Thoracic aorta (tissue), 2 donors: Measurements from ENCODE around the gene MIPOL1. TPM values are rescaled to one million over a fixed set of nuclear protein-coding genes. Genes with fewer than 3 reads are reported as not detected.

Experiments used
- ATAC-seq: fragments of 150-250 bp; one replicate; pipeline ENCODE4 v1.8.0; 2017; ENCODE audit warnings: low read depth; ENCODE audit not compliant: insufficient number of reproducible peaks, low FRiP score
- DNase-seq: peaks from one replicate; pipeline ENCODE4 v3.0.0-alpha.2; 2020; ENCODE audit warnings: low spot score
- H3K27ac ChIP-seq, 2 donors: fragments of 200-600 bp; sonication (generic); 1 replicate in 1 of 2; 2 replicates in 1 of 2; pipeline ENCODE4 v1.5.1; 2016; ENCODE audit warnings: mild to moderate bottlenecking in 2 of 2, moderate library complexity in 2 of 2
- H3K27me3 ChIP-seq: fragments of 200-600 bp; sonication (generic); replicated peaks from 2 replicates; pipeline ENCODE4 v1.6.0; 2016; ENCODE audit warnings: mild to moderate bottlenecking; ENCODE audit not compliant: insufficient read depth
- H3K36me3 ChIP-seq: fragments of 200-600 bp; sonication (generic); one replicate; pipeline ENCODE4 v1.5.1; 2016
- H3K4me1 ChIP-seq, 2 donors: fragments of 200-600 bp; sonication (generic); 1 replicate in 1 of 2; 2 replicates in 1 of 2; pipeline versions ENCODE4 v1.5.1 to v1.6.0; 2016; ENCODE audit warnings: low read depth in 2 of 2, mild to moderate bottlenecking in 1 of 2; ENCODE audit not compliant: control insufficient read depth in 1 of 2
- H3K4me3 ChIP-seq: fragments of 200-600 bp; sonication (generic); 2 replicates; pipeline ENCODE4 v1.5.1; 2016; ENCODE audit warnings: mild to moderate bottlenecking
- H3K9me3 ChIP-seq: fragments of 200-600 bp; sonication (generic); 2 replicates; pipeline ENCODE4 v1.5.1; 2016
- CTCF ChIP-seq: fragments of 200-600 bp; sonication (generic); IDR thresholded peaks from one replicate; pipeline ENCODE4 v1.5.1; 2019; ENCODE audit warnings: antibody characterized with exemption
- total RNA-seq, 2 donors: library from RNA; depleted of rRNA; stranded (reverse); fragments of >200 nt; gene quantifications; one replicate each; pipeline versions ENCODE4 v1.1.0 to v1.2.3, GENCODE V29; 2016

Gene MIPOL1
- total RNA-seq, 2 donors from 2014 or later = 13.1 to 16.8 TPM

- TF ChIP-seq CTCF = no peak
These were observed 314.4 kb downstream of the MIPOL1 start for GRCh38 chr14:37512173-37512572.

GRCh38 chr14:37515771-37516170, 318.0 kb downstream of the MIPOL1 start:
- H3K36me3 ChIP-seq = no peaks in the 10 kb centered on the region
- H3K27me3 ChIP-seq = no peaks in the 10 kb centered on the region
- no peak overlapping the region for H3K4me3 ChIP-seq
- H3K4me1 ChIP-seq = no peaks in the 10 kb centered on the region
- no peak overlapping the region for H3K27ac ChIP-seq
- TF ChIP-seq CTCF = no peak
- ATAC-seq = no peak
- H3K9me3 ChIP-seq = no peaks in the 10 kb centered on the region
- no peak for DNase-seq

More at GRCh38 chr14:37512173-37512572, 314.4 kb downstream of the MIPOL1 start:
- Histone ChIP-seq H3K4me3 (no peak overlapping the region), H3K27me3 (no peaks in the 10 kb centered on the region), H3K9me3 (no peaks in the 10 kb centered on the region), H3K36me3 (no peaks in the 10 kb centered on the region), H3K27ac (no peak overlapping the region), H3K4me1 (no peaks in the 10 kb centered on the region)
- no peak for DNase-seq
- no peak for ATAC-seq

- DNase-seq = no peak
- Histone ChIP-seq H3K9me3 (no peaks in the 10 kb centered on the region), H3K4me1 (no peaks in the 10 kb centered on the region), H3K4me3 (no peak overlapping the region), H3K36me3 (no peaks in the 10 kb centered on the region), H3K27ac (no peak overlapping the region), H3K27me3 (no peaks in the 10 kb centered on the region)
- TF ChIP-seq CTCF = no peak
- ATAC-seq = no peak
These were observed 329.3 kb downstream of the MIPOL1 start for GRCh38 chr14:37526994-37527393.

- H3K27ac ChIP-seq = no peak overlapping the region
- H3K9me3 ChIP-seq = no peaks in the 10 kb centered on the region
- TF ChIP-seq CTCF = no peak
- DNase-seq (no peak), ATAC-seq (no peak)
- H3K36me3 ChIP-seq = no peaks in the 10 kb centered on the region
- H3K27me3 ChIP-seq = no peaks in the 10 kb centered on the region
- H3K4me3 ChIP-seq = no peak overlapping the region
- H3K4me1 ChIP-seq = no peaks in the 10 kb centered on the region
These were observed 342.3 kb downstream of the MIPOL1 start for GRCh38 chr14:37539992-37540391.

GRCh38 chr14:37544407-37544806, 346.7 kb downstream of the MIPOL1 start:
- H3K9me3 ChIP-seq = no peaks in the 10 kb centered on the region
- no peak overlapping the region for H3K4me3 ChIP-seq
- H3K27me3 ChIP-seq = no peaks in the 10 kb centered on the region
- no peak overlapping the region for H3K27ac ChIP-seq
- no peak for TF ChIP-seq CTCF
- H3K4me1 ChIP-seq = no peaks in the 10 kb centered on the region
- DNase-seq (no peak), ATAC-seq (no peak)
- no peaks in the 10 kb centered on the region for H3K36me3 ChIP-seq
